Globus pallidus (tissue), 1 donor: Measurements from ENCODE around the gene APOL1.

ENCODE experiments used
- DNase-seq: peaks from one replicate; pipeline ENCODE4 v3.0.0-alpha.2; 2015; ENCODE audit warnings: low spot score

APOL1 gene

DNA sequence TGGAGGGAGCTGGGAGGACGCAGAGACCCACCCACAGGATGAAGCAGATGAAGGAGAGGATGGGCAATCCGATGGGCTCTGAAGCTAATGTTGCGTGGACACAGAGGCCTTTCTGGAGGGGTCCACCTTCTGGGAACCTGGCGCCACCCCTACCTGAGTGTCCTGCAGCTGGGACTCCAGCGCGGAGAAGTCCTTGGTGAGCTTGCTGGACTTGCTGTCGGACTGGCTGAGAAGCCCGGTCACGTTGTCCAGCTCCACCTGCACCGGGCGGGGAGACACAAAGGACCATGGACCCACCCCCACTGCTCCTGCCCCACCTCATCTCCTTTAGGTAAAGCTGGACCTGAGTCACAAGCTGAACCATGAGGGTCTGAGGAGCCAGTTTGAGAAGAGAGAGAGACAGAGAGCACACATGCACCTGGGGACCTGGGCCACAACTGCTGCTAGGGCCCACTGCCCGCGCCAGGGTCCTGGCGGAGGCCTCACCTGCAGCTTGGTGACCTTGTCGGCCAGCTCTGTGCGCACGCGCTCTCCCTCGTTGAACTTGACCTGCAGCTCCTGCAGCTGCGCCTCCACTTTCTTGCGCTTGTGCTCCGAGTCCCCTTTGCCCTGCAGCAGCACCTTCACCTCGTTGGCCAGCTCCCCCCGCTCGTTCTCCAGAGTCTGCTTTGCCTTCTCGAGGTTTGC is 40.8 kb downstream of the APOL1 start:
- DNase-seq: no peak

DNA sequence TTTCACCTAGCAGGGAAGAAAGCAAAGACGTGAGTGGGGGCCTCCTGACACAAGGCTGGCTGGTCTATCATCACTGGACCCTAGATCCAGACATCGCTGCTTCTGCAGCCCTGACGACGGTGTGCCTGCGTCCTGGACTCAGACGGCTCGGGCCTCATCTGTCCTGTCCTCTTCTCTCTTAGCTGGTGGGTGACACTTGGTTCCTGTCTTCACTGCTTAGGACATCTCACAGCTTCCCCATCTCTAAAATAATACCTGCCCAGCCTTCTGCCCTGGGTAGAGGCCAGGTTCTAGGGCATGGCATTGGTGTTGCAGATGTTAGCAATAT is 41.3 kb downstream of the APOL1 start:
- DNase-seq: no peak

- no peak for DNase-seq
Observed at GRCh38 chr22:36294801-36295200, 41.9 kb downstream of the APOL1 start.

- no peak for DNase-seq
Observed at GRCh38 chr22:36295247-36295646, 42.3 kb downstream of the APOL1 start.

GRCh38 chr22:36296690-36297089 is 43.8 kb downstream of the APOL1 start:
- DNase-seq: no peak

GRCh38 chr22:36297568-36297967 is 44.6 kb downstream of the APOL1 start:
- DNase-seq: no peak

- DNase-seq: no peak
Observed at GRCh38 chr22:36298118-36298517, 45.2 kb downstream of the APOL1 start.

- no peak for DNase-seq
Observed at GRCh38 chr22:36298601-36299000, 45.7 kb downstream of the APOL1 start.

DNA sequence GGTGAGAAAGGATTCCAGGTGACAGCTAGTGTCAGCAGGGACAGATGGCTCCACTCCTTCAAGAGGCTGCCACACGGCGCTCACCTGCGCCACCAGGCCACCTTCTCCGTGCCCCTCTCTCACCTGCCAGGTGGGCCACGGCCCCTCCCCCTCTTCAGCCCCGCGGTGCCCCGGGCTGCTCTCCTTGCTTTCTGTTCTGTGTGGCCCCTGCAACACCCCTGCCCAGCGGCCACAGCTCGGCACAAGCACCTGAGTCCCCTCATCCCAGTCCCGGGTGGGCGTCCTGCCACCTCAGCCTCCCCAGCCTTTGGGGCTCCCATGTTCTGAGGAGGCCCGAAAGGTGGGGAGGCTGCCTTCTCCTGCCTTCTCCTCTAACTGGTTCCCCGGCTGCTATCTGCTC is 46.4 kb downstream of the APOL1 start:
- DNase-seq: no peak

DNA sequence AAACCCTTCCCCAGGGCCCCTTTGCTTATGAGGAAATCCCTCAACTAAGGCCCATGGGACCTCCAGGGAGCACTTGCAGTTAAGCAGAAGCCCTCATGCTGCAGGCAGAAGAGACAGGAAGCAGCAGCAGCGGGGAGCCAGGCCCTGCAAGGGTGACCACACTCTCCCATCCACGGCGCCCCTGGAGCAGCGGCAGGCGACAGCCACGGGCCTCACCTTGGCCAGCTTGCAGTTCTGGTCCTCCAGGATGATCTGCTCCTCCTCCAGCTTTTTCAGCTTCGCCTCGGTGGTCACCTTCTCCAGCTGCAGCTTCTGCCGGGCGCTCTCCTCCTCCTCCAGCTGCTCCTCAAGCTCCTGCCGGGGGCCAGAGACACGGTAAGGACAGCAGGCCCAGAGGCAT is 47.0 kb downstream of the APOL1 start:
- DNase-seq: no peak

- no peak for DNase-seq
Observed at GRCh38 chr22:36300396-36301212, 47.7 kb downstream of the APOL1 start.

GRCh38 chr22:36301384-36301828 is 48.5 kb downstream of the APOL1 start:
- DNase-seq: peak; percentile 26

DNA sequence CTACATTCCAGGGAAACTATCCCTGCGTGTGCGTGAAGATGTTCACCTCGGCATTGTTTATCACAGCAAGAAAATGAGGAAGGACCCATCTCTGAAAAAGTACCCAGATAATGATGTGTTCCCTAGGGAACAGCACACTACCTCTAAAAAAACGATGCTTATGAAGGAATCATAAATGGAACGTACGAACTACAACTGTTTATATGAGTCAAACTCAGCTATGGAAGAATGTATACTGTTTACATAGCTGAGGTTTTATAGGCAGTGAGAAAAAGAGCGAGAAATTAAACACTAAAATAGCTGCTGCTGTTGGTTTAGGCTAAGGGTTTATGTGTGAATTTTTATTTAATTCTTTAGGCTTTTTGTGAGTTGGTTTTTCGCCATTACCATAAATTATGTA is 48.9 kb downstream of the APOL1 start:
- no peak for DNase-seq

- DNase-seq: no peak
Observed at GRCh38 chr22:36302439-36303114, 49.6 kb downstream of the APOL1 start.

DNA sequence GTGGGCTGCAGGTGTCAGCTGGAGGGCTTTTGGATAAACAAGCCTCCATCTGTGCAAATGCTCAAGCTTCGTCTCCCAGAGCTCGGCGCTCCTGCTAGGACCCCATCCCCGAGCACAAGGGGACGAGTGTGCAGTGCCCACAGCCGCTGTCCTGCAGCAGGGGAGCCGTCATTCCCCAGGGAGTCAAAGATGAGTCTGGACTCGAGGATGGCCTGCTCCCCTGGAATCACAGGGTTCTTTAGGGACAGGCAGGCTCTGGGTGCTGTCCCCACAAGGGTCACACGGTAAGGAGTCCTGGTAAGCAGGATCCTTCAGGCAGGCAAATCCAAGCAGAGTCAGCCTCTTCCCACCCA is 50.2 kb downstream of the APOL1 start:
- DNase-seq: no peak

- DNase-seq: no peak
Observed at GRCh38 chr22:36303874-36304273, 50.9 kb downstream of the APOL1 start.

- DNase-seq: no peak
Observed at GRCh38 chr22:36304429-36304828, 51.5 kb downstream of the APOL1 start.

- no peak for DNase-seq
Observed at GRCh38 chr22:36305813-36306212, 52.9 kb downstream of the APOL1 start.

DNA sequence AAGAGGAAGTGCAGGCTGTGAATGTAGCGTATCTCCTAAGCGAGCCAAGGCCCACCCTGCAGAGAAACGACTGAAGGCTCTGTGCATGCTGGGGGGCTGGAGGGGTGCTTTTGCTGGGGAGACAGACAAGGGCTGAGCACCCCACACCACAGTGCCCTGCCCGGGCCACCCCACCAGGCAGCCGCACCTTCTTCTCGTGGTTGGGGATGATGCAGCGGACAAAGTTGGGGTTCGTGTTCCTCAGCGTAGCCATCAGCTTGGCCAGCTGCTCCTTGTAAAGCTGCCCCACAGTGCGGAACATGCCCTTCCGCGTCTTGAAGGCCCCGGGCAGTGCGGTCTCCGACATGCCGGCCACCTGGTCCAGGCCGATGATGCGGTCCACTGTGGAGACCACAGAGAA is 53.3 kb downstream of the APOL1 start:
- DNase-seq: no peak

DNA sequence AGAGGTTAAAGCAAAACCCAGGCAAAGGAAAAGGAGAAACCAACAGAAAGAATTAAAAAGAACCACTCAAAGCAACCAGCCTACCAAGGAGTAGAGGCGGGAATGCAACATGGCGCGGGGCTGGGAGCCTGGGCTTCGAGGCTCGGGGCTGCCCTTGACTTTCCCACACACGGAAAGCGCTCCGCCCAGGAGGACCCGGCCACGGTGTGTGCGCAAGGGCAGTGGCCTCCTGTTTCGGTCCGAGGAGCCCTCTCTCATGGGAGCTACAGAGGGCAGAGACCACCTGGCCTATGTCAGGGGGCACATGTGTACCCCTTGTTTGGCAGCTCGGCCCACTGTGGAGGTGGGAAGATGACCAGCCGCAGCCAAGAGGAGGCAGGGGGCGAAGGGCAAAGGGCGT is 55.9 kb downstream of the APOL1 start:
- no peak for DNase-seq

GRCh38 chr22:36311386-36312085 is 58.6 kb downstream of the APOL1 start:
- DNase-seq: no peak

GRCh38 chr22:36315325-36315724 is 62.4 kb downstream of the APOL1 start:
- DNase-seq: no peak

- no peak for DNase-seq
Observed at GRCh38 chr22:36316419-36316818, 63.5 kb downstream of the APOL1 start.
